HG03175 (cell line): ENCODE results near the gene TMEM91.
"Not testable (repeated sequence)": the region's sequence is repeated elsewhere in the genome, so short reads cannot be mapped to it uniquely, and the experiment has no call there.

ENCODE experiments used
- ATAC-seq: cut with Tn5 transposase; IDR thresholded peaks from one replicate; pipeline ENCODE4 v1.9.1; 2021; ENCODE audit warnings: mild to moderate bottlenecking, moderate library complexity; ENCODE audit not compliant: unreplicated experiment

Gene TMEM91

DNA sequence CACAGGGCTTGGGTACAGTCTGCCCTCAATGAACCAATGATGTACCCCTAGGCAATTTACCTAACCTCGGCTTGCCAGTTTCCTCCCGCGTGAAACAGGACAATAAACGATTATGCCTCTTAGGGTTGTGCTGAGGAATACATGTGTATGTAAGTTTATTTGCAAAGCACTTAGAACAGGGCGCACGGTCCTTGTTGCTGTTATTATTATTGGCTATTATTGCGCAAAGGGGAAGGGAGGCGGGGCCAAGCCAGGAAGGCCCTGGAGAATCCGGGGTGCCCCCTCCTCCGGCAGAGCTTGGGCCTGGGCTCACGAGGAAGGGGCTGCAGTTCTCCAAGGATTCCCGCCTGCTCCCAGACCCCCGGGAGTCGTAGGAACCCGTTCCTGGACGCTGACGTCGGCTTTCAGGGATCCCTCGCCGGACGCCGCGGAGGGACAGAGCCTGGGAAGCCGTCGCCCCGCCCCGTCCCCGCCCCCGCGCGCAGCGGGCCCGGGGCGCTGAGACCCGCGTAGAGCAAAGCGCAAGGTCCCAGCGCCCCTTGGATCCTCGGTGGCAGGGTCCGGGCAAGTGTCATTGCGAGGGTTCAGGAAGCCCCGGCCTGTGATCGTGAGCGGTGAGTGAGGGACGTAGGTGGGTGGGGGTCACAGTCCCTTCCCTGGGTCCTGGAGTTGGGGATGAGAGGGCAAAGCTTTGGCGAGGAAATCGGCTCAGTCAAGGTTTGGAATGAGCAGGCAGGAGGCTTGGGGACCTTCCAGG lies at the start of gene TMEM91:
Gene TMEM91, plus strand, starts transcription at position 293 of the 757 bp plus-strand sequence. CDS start 1,777 bp downstream, outside the sequence.
- ATAC-seq, result no peak

DNA sequence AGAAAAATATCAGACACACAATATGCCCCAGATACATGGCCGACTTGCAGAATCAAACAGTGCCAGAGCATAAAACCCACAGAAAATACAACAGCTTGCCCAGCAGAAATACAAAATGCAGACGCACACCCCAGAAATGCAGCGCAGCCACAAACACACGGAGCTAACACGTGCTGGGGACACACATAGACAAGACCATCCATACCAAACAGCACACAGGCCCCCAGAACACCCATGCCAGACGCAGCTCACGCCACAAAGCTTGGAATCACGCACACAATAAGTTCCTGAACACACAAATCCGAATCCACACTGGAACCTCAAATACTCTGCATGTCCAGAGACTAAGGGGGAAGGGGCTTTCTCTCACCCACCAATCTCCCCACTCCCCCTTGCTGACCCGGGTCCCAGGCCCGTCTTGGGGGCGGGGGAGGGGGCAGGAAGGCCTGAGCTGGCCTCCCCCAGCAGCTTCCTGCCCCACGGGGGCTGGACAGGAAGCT lies 49.2 kb upstream of the TMEM91 start:
- ATAC-seq, result no peak

DNA sequence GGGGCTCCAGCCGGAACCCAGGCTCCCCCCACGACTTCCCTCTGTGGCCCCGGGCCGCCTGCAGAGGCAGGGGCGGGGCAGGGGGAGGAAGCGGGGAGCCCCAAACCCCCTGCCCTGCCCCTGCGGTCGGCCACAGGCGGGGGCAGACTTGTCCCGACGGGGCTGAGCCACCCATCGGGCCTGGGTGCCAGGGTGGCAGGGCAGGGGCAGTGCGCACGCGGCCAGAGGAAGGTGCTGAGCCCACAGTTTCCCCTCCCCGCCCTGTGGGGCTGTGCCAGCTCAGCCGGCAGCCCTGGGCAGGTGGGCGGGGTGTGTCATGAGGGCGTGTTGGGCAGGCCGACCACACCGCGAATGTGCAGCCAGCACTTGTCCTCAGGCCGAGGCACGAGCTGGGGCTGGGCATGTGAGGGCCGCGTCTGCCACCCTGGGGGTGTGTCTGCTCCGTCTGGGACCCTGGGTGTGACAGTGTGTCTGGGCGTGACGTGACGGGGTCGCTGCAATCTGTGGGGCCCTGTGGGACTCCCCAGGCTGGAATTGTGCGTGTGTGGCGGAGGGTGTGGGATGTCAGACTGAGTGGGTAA lies 48.7 kb upstream of the TMEM91 start:
- ATAC-seq, result peak; percentile 65

DNA sequence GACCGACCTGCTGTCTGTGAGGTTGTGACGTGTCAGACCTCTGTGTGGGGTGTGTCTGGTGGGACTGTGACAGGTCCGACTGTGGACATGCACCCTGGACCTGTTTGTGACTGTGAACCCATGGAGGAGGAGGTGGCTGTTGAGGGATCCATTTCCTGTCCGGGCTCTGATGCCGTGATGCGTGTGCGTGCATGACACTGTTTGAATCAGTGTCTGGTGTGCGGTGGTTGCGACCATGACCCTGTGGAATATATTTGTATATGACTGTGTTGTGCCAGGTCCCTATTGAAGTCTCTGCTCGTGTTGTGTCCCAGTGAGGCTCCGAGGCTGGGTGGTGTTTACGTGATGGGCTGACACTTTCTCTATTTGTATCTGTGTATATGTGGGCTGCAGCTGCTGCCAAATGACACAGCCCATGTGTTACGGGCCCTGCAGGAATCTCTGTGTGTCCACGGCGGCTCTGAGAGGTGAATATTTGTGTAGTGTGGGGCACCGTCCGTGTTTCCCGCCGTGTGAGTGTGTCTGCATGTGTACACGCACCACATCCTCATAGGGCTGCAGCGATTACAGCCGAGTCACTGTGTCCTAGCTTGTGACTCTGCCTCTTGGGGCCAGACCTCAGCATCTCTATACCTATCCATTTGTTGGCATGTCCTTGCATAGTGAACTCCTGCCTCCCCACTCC lies 48.0 kb upstream of the TMEM91 start:
- peak; percentile 5 for ATAC-seq

DNA sequence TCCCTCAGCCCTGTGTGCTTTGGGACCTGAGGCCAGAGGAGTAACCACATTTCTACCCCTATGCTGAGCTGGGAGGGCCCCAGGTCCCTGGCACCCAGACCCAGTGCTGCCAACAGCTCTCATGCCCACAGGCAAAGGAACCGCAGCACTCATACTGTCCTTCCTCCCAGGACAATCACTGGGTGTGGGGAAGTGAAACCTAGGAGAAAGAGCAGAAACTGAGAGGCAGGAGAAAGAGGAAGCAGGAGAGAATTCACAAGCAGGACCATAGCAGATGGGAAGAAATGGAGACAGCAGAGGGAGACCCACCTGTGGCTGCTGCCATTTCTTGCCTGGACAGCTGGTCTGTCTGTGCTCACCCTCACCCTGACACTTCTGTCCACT lies 47.5 kb upstream of the TMEM91 start:
- ATAC-seq, result no peak

DNA sequence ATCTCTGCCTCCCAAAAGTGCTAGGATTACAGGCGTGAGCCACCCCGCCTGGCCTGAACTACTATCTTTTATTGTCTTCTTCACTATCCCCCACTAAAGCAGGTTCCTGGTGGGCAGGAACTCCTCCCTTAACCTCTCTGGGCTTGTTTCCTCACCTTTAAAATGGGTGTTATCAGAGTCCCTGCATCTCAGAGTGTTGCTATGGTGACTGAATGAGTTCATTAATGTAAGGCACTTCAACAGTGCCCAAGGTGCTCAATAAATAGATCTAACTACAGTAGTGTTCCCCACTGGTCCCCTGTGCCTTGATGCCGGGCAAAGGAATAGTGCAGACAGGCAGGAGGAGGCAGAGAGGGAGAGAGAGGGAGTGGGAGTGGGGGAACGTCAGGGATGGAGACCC lies 45.9 kb upstream of the TMEM91 start:
- ATAC-seq, result no peak

DNA sequence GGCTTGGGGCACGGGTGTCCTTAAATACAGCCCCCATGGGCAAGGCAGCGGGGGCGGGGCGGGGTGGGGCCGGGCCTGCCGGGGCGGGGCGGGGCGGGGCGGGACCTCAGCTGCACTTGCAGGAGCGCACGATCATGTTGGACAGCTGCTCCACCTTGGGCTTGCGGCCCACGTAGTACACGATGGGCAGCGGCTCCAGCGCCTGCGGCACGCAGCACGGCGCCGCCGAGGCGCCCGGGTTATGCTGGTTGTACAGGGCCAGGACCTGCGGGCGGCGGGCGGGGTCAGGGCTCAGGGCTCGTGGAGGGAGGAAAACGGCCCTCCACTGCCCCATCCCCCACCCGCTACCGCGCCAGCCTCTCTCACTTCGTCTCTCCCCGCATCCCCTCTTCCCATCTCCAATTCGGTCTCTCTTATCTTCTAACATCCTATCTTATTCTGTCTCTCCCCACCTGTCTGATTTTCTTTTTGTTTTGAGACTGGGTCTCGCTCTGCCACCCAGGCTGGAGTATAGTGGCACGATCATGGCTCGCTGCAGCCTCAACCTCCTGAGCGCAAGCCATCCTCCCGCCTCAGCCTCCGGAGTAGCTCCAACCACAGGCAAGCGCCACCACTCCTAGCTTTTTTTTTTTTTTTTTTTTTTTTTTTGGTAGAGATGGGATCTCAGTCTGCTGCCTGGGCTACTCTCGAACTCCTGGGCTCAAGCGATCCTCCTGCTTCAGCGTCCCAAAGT lies 45.2 kb upstream of the TMEM91 start:
- no peak for ATAC-seq

DNA sequence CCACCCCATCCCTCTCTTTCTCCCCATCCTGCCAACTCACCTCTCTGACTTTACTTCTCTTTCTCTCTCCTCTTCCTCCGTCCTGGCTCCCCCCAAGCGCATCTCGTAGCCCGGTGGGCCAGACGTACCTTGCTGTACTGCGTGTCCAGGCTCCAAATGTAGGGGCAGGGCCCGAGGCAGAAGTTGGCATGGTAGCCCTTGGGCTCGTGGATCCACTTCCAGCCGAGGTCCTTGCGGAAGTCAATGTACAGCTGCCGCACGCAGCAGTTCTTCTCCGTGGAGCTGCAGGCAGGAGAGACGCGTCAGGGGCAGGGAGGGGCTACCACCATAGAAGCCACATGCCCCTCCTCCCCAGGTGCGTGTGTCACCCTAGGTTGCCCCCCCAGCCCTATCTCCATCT lies 44.3 kb upstream of the TMEM91 start:
- ATAC-seq, result no peak

DNA sequence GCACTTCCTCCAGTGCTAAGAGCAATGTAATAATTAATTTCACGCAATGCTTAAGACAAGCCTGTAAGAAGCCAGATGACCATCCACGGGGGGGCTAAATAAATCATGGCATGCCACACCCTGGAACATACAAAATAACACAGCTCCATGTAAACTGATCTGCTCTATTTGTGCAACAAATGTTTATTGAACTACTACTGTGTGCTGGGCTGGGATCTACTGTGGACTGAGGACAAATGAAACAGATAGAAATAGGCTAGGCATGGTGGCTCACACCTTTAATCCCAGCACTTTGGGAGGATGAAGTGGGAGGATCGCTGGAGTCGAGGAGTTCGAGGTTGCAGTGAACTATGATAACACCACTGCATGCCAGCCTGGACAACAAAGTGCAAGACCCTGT lies 43.9 kb upstream of the TMEM91 start:
- ATAC-seq, result no peak

DNA sequence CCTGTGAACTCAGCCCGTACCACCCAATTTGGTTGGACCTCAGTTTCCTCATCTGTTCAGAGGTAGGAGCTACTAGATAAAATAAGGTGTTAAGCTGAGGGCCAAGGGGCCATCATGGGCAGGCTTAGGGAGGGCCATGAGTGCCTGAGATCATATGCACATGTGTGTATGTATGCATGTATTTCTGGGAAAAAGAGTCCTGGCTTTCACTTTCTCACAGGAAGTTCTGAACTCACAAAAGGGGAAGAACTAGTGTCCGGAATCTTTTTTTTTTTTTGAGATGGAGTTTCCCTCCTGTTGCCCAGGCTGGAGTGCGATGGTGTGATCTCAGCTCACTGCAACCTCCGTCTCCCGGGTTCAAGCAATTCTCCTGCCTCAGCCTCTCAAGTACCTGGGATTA lies 41.5 kb upstream of the TMEM91 start:
- ATAC-seq, result no peak

DNA sequence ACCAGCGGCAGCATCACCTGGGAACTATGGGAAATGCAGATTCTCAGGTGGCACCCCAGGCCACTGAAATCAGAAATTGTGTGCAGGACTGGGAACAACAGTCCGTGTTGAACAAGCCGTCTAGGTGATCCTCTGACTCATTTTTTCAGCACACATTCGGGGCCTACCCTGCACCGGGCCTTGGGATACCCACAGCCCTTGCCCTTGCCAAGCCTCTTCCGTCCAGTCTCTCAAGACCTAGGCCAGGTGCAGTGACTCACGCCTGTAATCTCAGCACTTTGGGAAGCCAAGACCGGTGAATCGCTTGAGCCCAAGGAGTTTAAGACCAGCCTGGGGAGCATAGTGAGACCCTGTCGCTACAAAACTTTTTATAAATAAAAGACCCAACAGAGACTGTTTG lies 40.9 kb upstream of the TMEM91 start:
- ATAC-seq, result no peak

DNA sequence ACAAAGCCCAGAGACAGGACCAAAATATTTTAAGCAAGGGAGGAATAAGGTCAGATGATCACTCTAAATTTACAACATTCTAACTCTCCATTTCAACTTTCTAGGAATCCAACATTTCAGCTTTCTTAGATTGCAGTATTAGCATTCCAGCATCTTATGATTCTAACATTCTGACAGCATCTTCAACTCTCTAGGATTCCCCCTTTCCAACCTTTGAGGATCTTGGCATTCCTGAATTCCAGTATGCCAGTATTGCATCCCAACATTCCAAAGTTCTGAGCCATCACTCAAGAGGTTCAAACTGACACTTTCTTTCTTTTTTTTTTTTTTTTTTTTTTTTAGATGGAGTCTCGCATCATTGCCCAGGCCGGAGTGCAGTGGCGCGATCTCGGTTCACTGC lies 36.4 kb upstream of the TMEM91 start:
- ATAC-seq, result no peak

DNA sequence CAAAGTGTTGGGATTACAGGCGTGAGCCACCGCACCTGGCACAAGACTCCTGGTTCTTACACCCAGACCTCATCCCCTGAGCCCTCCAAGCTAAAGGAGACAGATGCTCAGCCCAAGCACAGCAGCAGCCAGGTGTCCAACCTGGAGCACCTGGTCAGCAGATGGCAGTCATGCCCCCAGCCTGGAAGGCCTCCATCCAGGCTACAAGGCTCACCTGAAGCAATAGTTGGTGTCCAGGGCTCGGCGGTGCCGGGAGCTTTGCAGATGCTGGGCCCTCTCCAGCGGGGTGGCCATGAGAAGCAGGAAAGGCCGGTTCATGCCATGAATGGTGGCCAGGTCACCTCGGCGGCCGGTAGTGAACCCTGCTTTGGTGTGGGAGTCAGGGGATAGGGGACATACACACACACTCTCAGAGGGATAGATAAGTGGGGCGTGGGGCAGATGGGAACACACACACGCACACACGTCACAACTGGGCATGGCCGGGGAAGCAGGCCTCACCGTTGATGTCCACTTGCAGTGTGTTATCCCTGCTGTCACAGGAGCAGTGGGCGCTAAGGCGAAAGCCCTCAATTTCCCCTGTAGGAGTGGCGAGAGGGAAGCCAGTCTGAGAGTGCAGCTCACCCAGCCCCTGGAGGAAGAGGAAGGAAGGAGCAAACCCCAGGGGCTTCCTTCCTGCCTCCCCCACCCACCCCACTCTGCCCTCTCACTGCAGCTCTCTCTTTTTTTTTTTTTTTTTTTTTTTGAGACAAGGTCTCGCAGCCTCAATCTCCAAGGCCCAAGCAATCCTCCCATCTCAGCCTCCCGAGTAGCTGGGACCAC lies 34.5 kb upstream of the TMEM91 start:
- no peak for ATAC-seq

DNA sequence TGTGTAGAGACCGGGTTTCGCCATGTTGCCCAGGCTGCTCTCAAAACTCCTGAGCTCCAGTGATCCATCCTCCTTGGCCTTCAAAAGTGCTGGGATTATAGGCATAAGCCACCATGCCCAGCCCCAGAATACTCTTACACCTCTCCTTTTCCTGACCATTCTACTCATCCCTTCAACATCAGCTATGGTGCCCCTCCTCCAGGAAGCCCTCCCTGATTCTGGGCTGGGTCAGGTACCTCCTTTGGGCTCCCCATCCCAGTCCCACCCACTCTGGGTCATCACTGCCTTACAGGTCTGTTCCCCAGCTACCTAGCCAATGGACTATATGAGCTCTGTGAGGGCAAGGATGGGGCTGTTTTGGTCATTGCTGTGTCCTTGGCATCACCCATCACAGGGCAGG lies 32.2 kb upstream of the TMEM91 start:
- no peak for ATAC-seq

DNA sequence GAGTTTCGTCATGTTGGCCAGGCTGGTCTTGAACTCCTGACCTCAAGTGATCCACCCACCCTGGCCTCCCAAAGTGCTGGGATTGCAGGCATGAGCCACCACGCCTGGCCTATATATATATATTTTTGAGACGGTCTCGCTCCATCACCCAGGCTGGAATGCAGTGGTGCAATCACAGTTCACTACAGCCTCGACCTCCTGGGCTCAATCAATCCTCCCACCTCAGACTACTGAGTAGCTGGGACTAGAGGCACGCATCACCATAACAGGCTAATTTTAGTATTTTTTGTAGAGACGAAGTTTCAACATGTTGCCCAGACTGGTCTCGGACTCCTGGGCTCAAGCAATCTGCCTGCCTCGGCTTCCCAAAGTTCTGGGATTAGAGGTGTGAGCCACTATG lies 29.4 kb upstream of the TMEM91 start:
- ATAC-seq, result not testable (repeated sequence)

DNA sequence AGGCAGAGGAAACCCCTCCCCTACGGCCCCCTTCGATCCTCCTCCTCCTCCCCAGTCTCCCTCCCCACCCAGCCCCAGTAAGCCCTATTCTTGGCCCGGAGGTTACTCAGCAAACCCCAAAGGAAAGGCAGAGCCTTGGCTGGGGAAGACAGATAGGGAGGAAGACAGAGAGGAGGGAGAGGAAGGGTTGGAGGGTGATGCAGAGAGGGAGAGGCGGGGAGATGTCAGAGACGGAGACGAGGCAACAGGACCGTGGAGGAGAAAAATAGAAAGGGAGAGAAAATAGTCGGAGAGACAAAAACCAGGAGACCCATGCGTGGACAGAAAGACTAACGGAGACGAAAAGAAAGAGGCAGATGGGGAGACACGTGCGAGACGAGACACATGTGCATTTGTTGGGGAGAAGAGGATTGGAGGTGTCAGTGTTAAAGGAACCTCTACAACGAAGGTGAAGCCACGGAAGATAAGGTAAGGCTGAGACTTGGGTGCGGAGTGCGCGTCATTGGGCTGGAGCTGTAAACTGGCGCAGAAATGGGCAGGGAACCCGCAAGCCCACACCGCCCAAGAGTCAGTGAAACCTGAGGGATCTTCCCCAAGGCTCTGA lies 25.5 kb upstream of the TMEM91 start:
- peak; percentile 3 for ATAC-seq

DNA sequence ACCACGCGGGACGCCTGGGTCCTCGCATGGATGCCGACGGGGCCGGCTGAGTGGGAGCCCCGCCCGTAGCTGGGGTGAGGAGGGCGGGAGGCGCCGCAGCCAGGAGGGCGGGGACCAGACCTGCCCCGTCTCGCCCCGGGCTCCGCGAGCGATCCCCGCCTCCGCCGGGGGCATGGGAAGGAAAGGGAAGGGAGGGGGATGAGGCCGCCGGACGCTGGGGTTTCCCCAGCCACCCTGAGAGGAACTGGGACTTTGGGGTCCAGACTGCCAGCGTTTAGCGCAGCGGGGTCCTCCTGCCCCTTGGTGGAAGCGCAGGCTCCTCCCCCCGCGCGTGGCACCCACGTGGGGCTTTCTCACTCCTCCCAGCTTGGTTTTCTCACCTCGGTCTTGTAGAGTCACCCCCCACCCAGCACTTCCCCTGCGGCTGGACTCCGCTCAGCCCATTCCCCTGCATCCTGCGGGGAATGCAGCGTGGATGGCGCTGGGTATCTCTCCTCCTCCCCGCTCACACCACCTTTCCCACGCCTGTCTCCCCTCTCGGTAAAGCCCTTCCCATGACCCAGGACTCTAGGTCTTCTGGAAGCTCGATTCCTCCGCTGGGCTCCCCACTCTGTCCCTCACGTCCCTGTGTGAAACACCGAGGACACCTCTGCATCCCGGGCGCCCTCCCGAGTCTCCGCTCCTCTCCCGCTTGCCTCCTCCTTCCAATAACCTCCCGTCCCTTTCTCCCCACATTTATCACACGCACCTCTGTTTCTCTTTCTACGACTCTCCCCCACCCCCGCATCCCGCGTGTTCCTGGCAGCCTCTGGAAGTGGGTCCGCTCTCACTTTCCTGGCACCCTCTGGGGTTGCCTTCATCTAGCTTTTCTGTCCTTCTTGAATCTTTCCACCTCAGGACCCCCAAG lies 24.7 kb upstream of the TMEM91 start:
- ATAC-seq, result peak; percentile 37

DNA sequence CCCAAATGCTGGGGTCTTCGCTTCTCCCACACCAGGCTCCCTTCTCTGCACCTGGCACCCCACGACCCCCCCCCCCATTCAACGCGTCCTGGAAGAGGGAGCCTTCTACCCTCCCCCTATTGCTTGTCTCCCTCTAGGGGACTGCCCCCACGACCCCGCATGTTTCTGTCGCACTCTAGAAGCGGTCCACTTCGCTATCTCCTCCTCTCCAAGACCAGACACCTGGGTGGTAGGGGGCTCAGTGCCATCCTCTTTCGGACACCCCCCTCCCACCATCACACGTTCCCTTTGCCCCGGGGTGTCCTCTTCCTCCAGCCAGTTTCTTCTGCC lies 24.1 kb upstream of the TMEM91 start:
- no peak for ATAC-seq
